MM.1S (cell line): ENCODE measurements around the gene PRKCH.

Source experiments
- DNase-seq: peaks from one replicate; pipeline ENCODE4 v3.0.0-alpha.2; 2015
- H2AFZ ChIP-seq: fragments of 300-600 bp; sonication (generic); 2 replicates; pipeline ENCODE4 v1.6.0; 2016; ENCODE audit warnings: antibody characterized with exemption, low read length
- H3F3A ChIP-seq: fragments of 300-600 bp; sonication (generic); 2 replicates; pipeline ENCODE4 v1.6.1; 2016; ENCODE audit warnings: mild to moderate bottlenecking, antibody characterized with exemption, low read length, moderate library complexity, mixed read lengths; ENCODE audit not compliant: insufficient read depth
- H3K27ac ChIP-seq: fragments of 300-600 bp; sonication (generic); 2 replicates; pipeline ENCODE4 v1.5.1; 2016; ENCODE audit warnings: mild to moderate bottlenecking, low read length
- H3K27me3 ChIP-seq: fragments of 300-600 bp; sonication (generic); replicated peaks from 2 replicates; pipeline ENCODE4 v1.6.0; 2016; ENCODE audit warnings: low read length; ENCODE audit not compliant: insufficient read depth
- H3K36me3 ChIP-seq: fragments of 300-600 bp; sonication (generic); replicated peaks from 2 replicates; pipeline ENCODE4 v1.6.1; 2016; ENCODE audit warnings: mild to moderate bottlenecking, low read length, mixed read lengths; ENCODE audit not compliant: insufficient read depth
- H3K4me1 ChIP-seq: fragments of 300-600 bp; sonication (generic); 2 replicates; pipeline ENCODE4 v1.6.1; 2016; ENCODE audit warnings: low read length, mixed read lengths
- H3K4me2 ChIP-seq: fragments of 300-600 bp; sonication (generic); 2 replicates; pipeline ENCODE4 v1.6.0; 2016; ENCODE audit warnings: low read depth, low read length
- H3K4me3 ChIP-seq: fragments of 300-600 bp; sonication (generic); 2 replicates; pipeline ENCODE4 v1.5.1; 2016; ENCODE audit warnings: low read length, mixed read lengths
- H3K79me2 ChIP-seq: fragments of 300-600 bp; sonication (generic); 2 replicates; pipeline ENCODE4 v1.6.1; 2016; ENCODE audit warnings: mixed run types, low read length, mixed read lengths
- H3K9ac ChIP-seq: fragments of 300-600 bp; sonication (generic); 2 replicates; pipeline ENCODE4 v1.6.1; 2016; ENCODE audit warnings: low read length, mixed read lengths
- H3K9me2 ChIP-seq: fragments of 300-600 bp; sonication (generic); replicated peaks from 2 replicates; pipeline ENCODE4 v1.6.1; 2016; ENCODE audit warnings: mild to moderate bottlenecking, low read length, mixed read lengths; ENCODE audit not compliant: insufficient read depth
- H3K9me3 ChIP-seq: fragments of 300-600 bp; sonication (generic); replicated peaks from 2 replicates; pipeline ENCODE4 v1.6.1; 2016; ENCODE audit warnings: mild to moderate bottlenecking, low read length, mixed read lengths; ENCODE audit not compliant: insufficient read depth
- H4K20me1 ChIP-seq: fragments of 300-600 bp; sonication (generic); 2 replicates; pipeline ENCODE4 v1.6.1; 2016; ENCODE audit warnings: mild to moderate bottlenecking, low read length, moderate library complexity, mixed read lengths; ENCODE audit not compliant: insufficient read depth
- EZH2 ChIP-seq: fragments of 300-600 bp; sonication (generic); optimal IDR thresholded peaks from 2 replicates; pipeline ENCODE3; 2017; ENCODE audit warnings: low read depth, mild to moderate bottlenecking, antibody characterized with exemption, low read length, mixed read lengths
- EZH2phosphoT487 ChIP-seq: fragments of 300-600 bp; sonication (generic); IDR thresholded peaks from 2 replicates; pipeline ENCODE4 v1.6.1; 2018; ENCODE audit warnings: antibody characterized with exemption, low read length
- TF ChIP-seq, protein P1 (sequence below): fragments of 300-600 bp; sonication (generic); IDR thresholded peaks from 2 replicates; pipeline ENCODE4 v1.5.1; 2016; ENCODE audit warnings: antibody characterized with exemption, low read length, mixed read lengths

PRKCH gene

DNA sequence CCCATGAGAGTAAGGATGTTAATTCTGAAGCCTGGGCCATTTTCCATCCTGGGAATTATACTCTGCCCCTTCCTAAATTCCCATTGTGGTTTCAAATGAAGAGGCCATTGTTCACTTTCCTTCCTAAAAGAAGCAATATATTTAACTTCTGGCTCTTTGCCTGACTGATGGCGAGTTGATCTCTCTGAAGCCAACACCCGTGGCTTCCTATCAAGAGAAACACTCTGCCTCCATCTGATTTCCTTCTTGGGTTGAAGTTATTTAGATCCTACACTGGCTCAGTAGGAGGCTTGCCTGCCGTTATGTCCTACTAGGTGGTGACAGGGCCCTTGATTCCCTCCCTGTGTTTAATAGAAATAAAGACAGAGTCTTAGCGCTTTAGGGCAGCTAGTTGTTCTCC, 97.4 kb downstream of the PRKCH start:
- Histone ChIP-seq H2AFZ (no peak overlapping the region), H3K4me3 (no peak overlapping the region), H3K27me3 (no peaks in the 10 kb centered on the region), H3F3A (no peaks in the 10 kb centered on the region), H4K20me1 (no peaks in the 10 kb centered on the region), H3K4me2 (no peak overlapping the region), H3K9ac (no peak overlapping the region), H3K9me3 (no peaks in the 10 kb centered on the region), H3K79me2 (no peaks in the 10 kb centered on the region), H3K9me2 (no peaks in the 10 kb centered on the region), H3K4me1 (no peaks in the 10 kb centered on the region), H3K36me3 (no peaks in the 10 kb centered on the region), H3K27ac (no peak overlapping the region)
- DNase-seq: no peak
- TF ChIP-seq EZH2: no peak
- TF ChIP-seq, protein P1, sequence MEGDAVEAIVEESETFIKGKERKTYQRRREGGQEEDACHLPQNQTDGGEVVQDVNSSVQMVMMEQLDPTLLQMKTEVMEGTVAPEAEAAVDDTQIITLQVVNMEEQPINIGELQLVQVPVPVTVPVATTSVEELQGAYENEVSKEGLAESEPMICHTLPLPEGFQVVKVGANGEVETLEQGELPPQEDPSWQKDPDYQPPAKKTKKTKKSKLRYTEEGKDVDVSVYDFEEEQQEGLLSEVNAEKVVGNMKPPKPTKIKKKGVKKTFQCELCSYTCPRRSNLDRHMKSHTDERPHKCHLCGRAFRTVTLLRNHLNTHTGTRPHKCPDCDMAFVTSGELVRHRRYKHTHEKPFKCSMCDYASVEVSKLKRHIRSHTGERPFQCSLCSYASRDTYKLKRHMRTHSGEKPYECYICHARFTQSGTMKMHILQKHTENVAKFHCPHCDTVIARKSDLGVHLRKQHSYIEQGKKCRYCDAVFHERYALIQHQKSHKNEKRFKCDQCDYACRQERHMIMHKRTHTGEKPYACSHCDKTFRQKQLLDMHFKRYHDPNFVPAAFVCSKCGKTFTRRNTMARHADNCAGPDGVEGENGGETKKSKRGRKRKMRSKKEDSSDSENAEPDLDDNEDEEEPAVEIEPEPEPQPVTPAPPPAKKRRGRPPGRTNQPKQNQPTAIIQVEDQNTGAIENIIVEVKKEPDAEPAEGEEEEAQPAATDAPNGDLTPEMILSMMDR: no peak
- no peak for TF ChIP-seq EZH2phosphoT487

DNA sequence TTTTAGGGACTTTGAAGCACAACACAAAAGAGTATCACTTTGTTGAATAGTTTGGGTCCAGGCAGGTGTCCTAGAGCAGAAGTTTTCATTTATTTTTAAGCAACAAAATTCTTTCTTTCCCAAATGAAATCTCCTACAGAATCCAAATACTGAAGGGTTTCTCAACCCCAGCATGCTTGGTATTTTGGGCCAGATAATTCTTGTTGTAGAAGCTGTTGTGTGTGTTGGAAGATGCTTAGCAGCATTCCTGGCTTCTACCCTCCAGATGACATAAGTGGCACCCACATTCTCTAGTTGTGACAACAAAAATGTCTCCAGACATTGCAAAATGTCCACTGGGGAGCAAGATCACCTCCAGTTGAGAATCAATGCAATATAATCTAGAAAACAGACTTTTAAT, 97.8 kb downstream of the PRKCH start:
- H3K4me1 ChIP-seq: no peaks in the 10 kb centered on the region
- no peaks in the 10 kb centered on the region for H3F3A ChIP-seq
- TF ChIP-seq EZH2phosphoT487: no peak
- TF ChIP-seq EZH2: no peak
- H3K9me3 ChIP-seq: no peaks in the 10 kb centered on the region
- no peak overlapping the region for H3K4me2 ChIP-seq
- H3K27me3 ChIP-seq: no peaks in the 10 kb centered on the region
- H3K36me3 ChIP-seq: no peaks in the 10 kb centered on the region
- H3K27ac ChIP-seq: no peak overlapping the region
- DNase-seq: no peak
- no peak overlapping the region for H2AFZ ChIP-seq
- no peaks in the 10 kb centered on the region for H3K79me2 ChIP-seq
- no peak overlapping the region for H3K9ac ChIP-seq
- no peak overlapping the region for H3K4me3 ChIP-seq
- no peaks in the 10 kb centered on the region for H3K9me2 ChIP-seq
- H4K20me1 ChIP-seq: no peaks in the 10 kb centered on the region

DNA sequence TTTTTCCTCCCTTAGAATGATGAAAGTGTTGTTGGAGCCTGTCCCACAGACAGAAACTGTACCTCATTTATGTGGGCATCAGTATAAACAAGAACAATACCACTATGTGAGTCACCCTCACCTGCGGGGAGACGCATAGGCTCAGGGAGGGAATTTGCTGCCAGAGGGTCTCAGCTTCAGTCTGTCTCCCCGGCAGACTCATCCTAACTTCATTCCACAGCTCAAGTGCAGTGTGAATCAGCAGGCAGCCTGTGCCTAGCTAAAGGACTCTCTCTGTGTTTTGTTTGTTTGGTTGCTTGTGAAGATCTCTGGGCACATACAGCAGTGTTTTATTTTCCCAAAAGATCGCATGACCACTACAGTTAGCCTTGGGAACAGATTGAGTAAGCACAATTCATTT, 98.9 kb downstream of the PRKCH start:
- no peak overlapping the region for H3K27ac ChIP-seq
- H3K4me2 ChIP-seq: no peak overlapping the region

More for the DNA sequence above, 98.9 kb downstream of the PRKCH start:
- H3K9me3 ChIP-seq: no peaks in the 10 kb centered on the region
- no peaks in the 10 kb centered on the region for H3K79me2 ChIP-seq
- H2AFZ ChIP-seq: no peak overlapping the region
- H3K9ac ChIP-seq: no peak overlapping the region
- no peak for DNase-seq
- no peaks in the 10 kb centered on the region for H3K36me3 ChIP-seq
- H3F3A ChIP-seq: no peaks in the 10 kb centered on the region
- H3K4me3 ChIP-seq: no peak overlapping the region
- no peaks in the 10 kb centered on the region for H4K20me1 ChIP-seq
- H3K27me3 ChIP-seq: no peaks in the 10 kb centered on the region
- no peaks in the 10 kb centered on the region for H3K4me1 ChIP-seq
- no peak for TF ChIP-seq EZH2
- TF ChIP-seq, protein P1: no peak
- TF ChIP-seq EZH2phosphoT487: no peak
- H3K9me2 ChIP-seq: no peaks in the 10 kb centered on the region
